ENCODE results near the gene SLC22A23.

SLC22A23 gene

DNA sequence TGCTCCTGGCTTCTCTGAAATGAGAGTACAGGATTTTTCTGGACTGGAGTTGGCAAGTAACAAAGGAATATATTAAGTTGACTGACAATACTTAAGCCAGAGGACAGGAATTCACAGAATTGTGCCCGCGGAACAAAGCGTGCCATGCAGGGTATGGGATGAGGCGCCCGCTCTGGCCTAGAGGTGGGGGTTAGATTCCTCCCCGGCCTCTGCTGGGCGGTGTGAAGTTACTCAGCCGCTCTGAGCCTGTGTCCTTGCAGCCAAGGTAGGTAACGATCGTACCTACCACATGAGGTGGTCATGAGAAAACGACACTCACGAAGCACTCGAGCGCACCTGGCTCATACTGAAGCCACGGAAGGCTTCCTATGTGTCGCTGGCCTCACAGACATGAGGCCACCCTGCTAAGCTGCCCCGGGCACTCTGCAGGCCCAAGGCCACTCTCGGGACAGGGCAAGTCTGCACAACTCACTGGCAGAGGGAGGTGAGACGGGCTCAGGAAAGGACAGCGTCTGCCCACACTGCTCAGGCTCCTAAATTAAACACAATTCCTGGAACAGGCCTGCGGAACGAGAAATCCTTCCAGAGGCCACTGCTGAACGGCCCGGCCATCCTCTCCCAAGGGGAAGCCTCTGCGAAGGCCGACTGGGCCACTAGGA is 127.3 kb downstream of the SLC22A23 start:
- DNase-seq: no peak

DNA sequence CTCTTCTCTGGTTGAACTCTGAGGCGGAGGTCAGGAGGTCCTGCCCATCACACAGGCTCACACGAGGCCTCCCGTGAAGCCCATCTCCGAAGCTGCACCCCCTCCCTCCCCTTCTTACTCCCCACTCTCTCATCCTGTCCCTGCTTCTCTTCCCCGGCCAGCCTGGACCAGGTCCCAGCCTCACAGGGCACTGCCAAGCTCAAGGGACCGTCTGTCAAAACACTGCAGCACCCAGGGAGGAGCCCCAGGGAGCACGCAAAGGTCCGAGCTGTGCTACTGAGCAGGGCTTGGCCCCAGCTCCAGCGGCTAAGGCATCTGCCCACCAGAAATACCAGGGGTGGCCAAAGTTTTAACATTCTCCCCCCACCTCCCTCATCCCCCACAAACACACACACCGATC is 128.1 kb downstream of the SLC22A23 start:
- no peak for DNase-seq

DNA sequence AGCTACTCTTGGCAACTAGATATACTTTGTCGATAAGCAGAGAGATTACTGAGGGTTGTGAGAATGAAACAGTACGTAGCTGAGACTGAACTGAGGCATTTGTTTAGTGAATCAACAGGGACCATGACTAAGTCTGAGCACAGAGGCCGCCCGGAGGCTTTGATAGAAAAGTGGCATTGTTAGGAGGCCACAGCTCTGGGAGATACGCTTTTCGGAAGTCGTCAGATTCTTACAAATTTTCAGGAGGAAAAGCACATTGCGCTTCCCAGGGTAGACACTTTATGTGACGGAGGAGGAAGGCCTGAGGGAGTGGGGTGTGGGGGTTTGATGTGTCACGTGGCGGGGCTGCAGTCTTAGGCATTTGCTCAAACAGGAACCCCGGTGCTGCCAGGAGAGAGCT is 128.7 kb downstream of the SLC22A23 start:
- DNase-seq: no peak

- DNase-seq: no peak
Observed at GRCh38 chr6:3327403-3327802, 129.4 kb downstream of the SLC22A23 start.

GRCh38 chr6:3326981-3327380 is 129.9 kb downstream of the SLC22A23 start:
- no peak for DNase-seq

- DNase-seq: no peak
Observed at GRCh38 chr6:3326184-3326971, 130.5 kb downstream of the SLC22A23 start.

DNA sequence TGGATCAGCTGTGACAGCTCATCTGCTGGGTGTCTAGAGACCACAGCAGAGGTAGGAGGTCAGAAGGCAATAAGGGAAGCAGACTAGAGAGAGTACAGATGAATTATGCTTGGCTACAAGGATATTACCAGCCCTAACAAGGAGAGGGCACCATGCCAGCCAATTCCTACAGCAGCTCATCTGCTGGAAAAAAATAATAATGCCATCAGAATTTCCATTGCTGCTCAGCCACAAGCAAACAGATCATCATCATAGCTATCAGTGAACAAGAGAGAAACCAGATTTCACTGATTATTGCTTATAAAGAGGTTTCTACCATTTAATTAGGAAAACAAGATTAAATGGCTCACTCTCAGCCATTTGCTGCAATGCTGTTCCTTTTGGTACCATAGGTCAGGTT is 131.6 kb downstream of the SLC22A23 start:
- no peak for DNase-seq

DNA sequence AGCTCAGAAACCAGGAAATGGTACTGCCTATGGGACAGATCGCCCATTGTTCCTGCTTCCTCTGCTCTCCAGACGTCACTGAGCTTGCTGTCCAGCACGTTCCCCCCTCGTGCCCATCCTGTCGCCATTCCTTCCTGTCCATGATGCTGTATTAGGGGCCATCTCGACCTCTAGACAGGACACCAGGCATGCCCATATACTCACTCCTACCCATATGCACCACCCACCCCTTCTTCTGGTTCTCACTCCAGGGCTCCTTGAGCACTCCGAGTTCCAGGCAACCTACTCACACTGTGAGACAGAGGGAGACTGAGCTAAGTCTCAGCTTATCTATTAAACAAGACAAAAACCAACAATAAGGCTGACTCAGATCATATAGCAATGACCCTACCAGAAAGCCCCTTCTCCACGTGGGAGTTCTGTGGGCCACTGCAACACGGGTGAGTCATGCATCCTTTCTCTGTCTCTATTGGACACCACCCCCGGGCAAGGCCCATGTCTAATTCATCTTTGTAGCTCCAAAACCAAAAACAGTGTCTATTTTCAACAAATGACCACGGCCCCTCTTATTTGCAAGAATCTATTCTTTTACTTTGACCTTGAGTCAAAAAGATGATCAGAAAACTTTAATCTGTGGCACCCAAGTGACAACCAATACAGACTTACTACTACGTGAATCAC is 132.4 kb downstream of the SLC22A23 start:
- no peak for DNase-seq

DNA sequence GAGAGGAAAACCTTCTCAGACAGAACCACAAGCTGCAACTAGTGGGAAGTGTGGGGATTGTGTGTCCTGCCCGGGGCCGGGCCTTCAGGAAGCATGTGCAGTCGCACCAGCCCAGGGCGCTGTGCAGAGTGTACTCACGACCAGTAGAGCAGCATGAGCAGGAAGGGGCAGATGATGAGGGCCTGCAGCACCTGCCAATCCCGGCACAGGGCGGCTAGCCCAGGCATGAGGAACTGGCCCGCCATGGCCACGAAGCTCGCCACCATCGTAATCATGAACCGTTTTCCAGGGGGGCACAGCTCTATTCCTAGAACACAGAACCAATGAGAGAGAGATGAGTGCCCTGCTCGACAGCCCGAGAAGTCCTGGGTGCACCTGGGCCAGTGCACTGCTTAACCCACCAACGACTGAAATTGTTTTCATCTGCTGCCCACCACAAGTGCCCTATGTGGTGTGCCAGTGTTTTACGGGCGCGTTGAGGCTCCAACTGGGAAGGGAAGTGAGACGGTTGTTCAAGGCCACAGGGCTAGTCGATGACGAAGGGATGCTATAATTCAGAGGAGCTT is 133.1 kb downstream of the SLC22A23 start:
- no peak for DNase-seq

- no peak for DNase-seq
Observed at GRCh38 chr6:3323148-3323547, 133.7 kb downstream of the SLC22A23 start.

- DNase-seq: no peak
Observed at GRCh38 chr6:3322366-3322890, 134.4 kb downstream of the SLC22A23 start.

- DNase-seq: no peak
Observed at GRCh38 chr6:3321875-3322274, 135.0 kb downstream of the SLC22A23 start.

- no peak for DNase-seq
Observed at GRCh38 chr6:3321042-3321441, 135.8 kb downstream of the SLC22A23 start.

DNA sequence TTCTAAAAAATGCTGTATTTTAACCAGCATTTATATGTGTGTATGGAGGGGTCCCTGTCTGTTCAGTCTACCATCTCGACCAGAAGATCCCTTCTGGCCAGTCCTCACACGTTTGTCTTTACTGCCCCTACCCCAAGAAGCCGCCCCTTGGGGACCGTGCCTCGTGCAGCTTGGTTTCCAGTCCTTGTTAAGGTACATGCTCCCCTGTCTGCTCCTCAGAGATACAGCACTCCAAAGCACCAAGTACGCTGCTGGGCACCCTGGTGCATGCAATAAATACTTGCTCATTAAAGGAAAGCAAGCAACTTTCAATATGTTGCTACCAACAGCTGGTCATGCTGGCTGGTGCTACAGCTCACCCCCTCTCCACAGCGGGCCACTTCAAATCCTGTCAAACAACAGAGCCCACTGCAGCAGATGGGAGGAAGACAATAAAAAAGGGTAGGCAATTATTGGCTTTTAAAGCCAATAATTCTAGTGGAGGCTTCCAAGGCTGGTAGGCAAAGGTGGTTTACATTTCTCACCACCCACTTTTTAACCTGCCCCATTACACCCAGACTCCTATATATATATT is 136.5 kb downstream of the SLC22A23 start:
- no peak for DNase-seq

- no peak for DNase-seq
Observed at GRCh38 chr6:3319610-3320200, 137.1 kb downstream of the SLC22A23 start.

GRCh38 chr6:3318821-3319540 is 137.9 kb downstream of the SLC22A23 start:
- no peak for DNase-seq

DNA sequence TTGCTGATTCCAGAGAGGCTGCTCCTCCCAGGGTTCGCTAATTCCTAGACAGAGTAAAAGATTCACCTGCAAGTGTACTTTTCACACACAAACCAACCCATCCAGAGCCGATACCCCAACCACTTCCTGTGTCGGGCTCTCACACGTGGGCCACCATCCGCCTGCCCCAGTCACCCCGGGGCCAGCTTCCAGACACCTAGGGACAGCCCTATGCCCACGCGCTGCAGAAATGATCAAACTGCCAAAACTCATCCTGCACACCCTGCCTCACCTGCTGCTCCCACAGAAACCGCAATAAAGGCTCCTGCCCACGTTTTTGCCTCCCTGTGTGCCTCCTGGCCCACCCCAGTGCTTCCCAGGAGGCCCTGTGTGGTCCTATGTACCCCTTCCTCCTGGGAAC is 138.6 kb downstream of the SLC22A23 start:
- no peak for DNase-seq

GRCh38 chr6:3317741-3318211 is 139.1 kb downstream of the SLC22A23 start:
- DNase-seq: no peak

DNA sequence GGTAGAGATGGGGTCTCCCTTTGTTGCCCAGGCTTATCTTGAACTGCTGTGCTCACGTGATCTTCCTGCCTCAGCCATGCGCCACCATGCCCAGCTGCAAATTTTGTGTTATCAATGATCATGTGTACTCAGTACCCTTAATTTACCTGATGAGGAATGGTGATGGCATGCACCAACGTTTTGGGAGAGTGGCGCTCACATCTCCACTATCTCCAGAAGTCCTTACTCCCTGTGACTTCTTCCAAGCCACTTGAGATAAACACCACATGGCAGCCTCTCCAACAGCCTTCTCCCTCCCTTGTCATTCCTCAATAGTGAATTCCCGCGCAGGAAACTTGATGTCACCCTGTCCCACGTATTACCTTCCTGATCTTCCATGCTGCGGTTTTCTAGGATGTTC is 140.0 kb downstream of the SLC22A23 start:
- DNase-seq: no peak

GRCh38 chr6:3316331-3316730 is 140.5 kb downstream of the SLC22A23 start:
- no peak for DNase-seq

GRCh38 chr6:3315841-3316240 is 141.0 kb downstream of the SLC22A23 start:
- DNase-seq: no peak

All from NCI-H2081 treated with DMSO at 0.1 percent for 48 hours (cell line).